Panc1 (cell line): ENCODE data around the gene GPRIN1.

Experiments used
- POLR2AphosphoS5 ChIP-seq: IDR thresholded peaks from 2 replicates; pipeline ENCODE4 v1.6.1; 2012; ENCODE audit warnings: mild to moderate bottlenecking, low read depth, low read length, moderate library complexity
- TF ChIP-seq, protein P1 (sequence below): fragments of 450-650 bp; IDR thresholded peaks from 2 replicates; pipeline ENCODE4 v1.5.1; 2017; ENCODE audit warnings: mild to moderate bottlenecking
- TF ChIP-seq, protein P2 (sequence below), 2 experiments: IDR thresholded peaks; 2 replicates each; pipeline ENCODE4 v1.6.1; 2011 to 2012; ENCODE audit warnings: low read depth in 2 of 2, control low read depth in 1 of 2, low read length in 1 of 2, mild to moderate bottlenecking in 1 of 2, moderate library complexity in 1 of 2; ENCODE audit not compliant: insufficient read depth in 1 of 2

DNA sequence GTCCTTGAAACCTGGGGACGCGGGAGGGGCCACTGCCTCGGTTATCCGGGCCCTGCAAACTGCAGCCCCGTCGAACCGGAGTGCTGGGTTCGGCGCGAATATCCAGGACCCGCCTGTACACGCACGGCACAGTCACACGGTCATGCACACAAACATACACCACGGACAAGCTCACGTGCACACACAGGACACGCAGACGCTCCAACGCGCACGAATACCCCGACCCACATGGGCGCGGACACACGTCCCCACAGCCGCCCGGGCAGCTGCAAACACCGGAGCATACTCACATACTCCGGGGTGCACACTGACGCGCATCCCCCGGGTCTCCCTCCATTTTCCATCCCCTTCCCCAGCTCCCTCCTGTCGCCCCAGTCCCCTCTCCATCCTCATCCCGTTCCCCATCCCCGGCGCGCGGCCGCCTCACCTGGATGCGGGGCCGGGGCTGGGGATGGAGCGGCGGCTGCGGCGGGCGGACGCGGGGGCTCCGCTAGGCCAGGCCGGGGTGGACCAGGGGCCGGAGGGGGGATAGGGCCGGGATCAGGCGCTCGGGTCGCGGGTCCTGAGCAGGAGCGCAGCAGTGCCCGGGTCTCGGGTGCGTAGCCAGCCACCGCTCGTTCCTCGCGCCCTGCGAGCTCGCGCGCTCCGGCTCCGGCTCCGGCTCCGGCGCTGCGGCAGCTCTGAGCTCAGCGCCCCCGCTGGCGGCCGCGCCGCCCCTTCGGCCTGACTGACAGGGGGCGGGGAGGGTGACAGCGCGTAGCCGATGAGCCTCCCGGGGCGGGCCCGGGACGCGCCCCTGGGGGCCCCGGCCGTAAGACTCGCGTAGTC, 20.1 kb upstream of the GPRIN1 start, which contains the start of the genes EIF4E1B and SNCB:
- TF ChIP-seq, protein P1, sequence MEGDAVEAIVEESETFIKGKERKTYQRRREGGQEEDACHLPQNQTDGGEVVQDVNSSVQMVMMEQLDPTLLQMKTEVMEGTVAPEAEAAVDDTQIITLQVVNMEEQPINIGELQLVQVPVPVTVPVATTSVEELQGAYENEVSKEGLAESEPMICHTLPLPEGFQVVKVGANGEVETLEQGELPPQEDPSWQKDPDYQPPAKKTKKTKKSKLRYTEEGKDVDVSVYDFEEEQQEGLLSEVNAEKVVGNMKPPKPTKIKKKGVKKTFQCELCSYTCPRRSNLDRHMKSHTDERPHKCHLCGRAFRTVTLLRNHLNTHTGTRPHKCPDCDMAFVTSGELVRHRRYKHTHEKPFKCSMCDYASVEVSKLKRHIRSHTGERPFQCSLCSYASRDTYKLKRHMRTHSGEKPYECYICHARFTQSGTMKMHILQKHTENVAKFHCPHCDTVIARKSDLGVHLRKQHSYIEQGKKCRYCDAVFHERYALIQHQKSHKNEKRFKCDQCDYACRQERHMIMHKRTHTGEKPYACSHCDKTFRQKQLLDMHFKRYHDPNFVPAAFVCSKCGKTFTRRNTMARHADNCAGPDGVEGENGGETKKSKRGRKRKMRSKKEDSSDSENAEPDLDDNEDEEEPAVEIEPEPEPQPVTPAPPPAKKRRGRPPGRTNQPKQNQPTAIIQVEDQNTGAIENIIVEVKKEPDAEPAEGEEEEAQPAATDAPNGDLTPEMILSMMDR: no peak
- TF ChIP-seq POLR2AphosphoS5: no peak
- TF ChIP-seq, protein P2, sequence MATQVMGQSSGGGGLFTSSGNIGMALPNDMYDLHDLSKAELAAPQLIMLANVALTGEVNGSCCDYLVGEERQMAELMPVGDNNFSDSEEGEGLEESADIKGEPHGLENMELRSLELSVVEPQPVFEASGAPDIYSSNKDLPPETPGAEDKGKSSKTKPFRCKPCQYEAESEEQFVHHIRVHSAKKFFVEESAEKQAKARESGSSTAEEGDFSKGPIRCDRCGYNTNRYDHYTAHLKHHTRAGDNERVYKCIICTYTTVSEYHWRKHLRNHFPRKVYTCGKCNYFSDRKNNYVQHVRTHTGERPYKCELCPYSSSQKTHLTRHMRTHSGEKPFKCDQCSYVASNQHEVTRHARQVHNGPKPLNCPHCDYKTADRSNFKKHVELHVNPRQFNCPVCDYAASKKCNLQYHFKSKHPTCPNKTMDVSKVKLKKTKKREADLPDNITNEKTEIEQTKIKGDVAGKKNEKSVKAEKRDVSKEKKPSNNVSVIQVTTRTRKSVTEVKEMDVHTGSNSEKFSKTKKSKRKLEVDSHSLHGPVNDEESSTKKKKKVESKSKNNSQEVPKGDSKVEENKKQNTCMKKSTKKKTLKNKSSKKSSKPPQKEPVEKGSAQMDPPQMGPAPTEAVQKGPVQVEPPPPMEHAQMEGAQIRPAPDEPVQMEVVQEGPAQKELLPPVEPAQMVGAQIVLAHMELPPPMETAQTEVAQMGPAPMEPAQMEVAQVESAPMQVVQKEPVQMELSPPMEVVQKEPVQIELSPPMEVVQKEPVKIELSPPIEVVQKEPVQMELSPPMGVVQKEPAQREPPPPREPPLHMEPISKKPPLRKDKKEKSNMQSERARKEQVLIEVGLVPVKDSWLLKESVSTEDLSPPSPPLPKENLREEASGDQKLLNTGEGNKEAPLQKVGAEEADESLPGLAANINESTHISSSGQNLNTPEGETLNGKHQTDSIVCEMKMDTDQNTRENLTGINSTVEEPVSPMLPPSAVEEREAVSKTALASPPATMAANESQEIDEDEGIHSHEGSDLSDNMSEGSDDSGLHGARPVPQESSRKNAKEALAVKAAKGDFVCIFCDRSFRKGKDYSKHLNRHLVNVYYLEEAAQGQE (IDR thresholded peaks at IDR 0.05; ENCODE audit: insufficient read depth in 1 of 2, low read depth in 2 of 2, low read length in 1 of 2): no peak
